ENCODE data around the gene ZNF592. TPM values are rescaled to one million over a fixed set of nuclear protein-coding genes. Genes with fewer than 3 reads are reported as not detected.

The ZNF592 gene
- total RNA-seq, 2 experiments from 2014 or later, result 23.8 to 24.3 TPM

Other genes with a start within 250 kb of the ZNF592 start
- gene ZSCAN2, start 147.6 kb upstream of the ZNF592 start, total RNA-seq, result 1 to 10 TPM; 7.5 to 9.5 TPM
- 10 to 100 TPM; 13.7 to 14.9 TPM for gene WDR73, start 94.3 kb upstream of the ZNF592 start, total RNA-seq
- 1 to 10 TPM; 6.2 to 7.8 TPM for gene NMB, start 90.4 kb upstream of the ZNF592 start, total RNA-seq
- 100 to 1,000 TPM; 132 to 136 TPM for gene SEC11A, start 32.5 kb upstream of the ZNF592 start, total RNA-seq
- gene ALPK3, start 68.8 kb downstream of the ZNF592 start, total RNA-seq, result under 1 TPM; 0.10 to 0.12 TPM
- gene SLC28A1, start 136.1 kb downstream of the ZNF592 start, total RNA-seq, result not detected
- gene PDE8A, start 233.3 kb downstream of the ZNF592 start, total RNA-seq, result 10 to 100 TPM; 20.8 to 21.2 TPM

Measured in activated CD4-positive, alpha-beta memory T cell treated with anti-CD3 and anti-CD28 coated beads for 36 hours (primary cell).